ENCODE results near the gene LRRK1. TPM values are rescaled to one million over a fixed set of nuclear protein-coding genes. Genes with fewer than 3 reads are reported as not detected.
A peak's percentile ranks its signal among the peaks of the same experiment; 100 is the strongest.

Gene LRRK1
- total and polyA plus RNA-seq, 2 of the 13 experiments (the other 11 are each of a cell fraction or from before 2014, with no cell fraction given) = 0.13 to 1.2 TPM

- no peak; the same call in 1 of the 2 replicates for TF ChIP-seq NKX3-1 (CRISPR knock-in tag; IDR thresholded peaks at IDR 0.05)
- peak; percentile 37 for TF ChIP-seq PRPF4 (IDR thresholded peaks at IDR 0.05; ENCODE audit: low read depth, low read length, poor library complexity, severe bottlenecking)
- no peak for TF ChIP-seq ZNF207 (IDR thresholded peaks at IDR 0.05; ENCODE audit: borderline replicate concordance)
- TF ChIP-seq ZNF431 (CRISPR knock-in tag; IDR thresholded peaks at IDR 0.05; ENCODE audit: borderline replicate concordance, low read depth) = no peak
- peak; percentile 71; the same call in 1 of the 2 replicates for TF ChIP-seq KAT7 (CRISPR knock-in tag; IDR thresholded peaks at IDR 0.05; ENCODE audit: borderline replicate concordance)
- no peak for TF ChIP-seq ZSCAN25 (CRISPR knock-in tag; IDR thresholded peaks at IDR 0.05)
- TF ChIP-seq KLF15 (CRISPR knock-in tag; IDR thresholded peaks at IDR 0.05; ENCODE audit: borderline replicate concordance) = no peak
- TF ChIP-seq HOXA5 (CRISPR knock-in tag; IDR thresholded peaks at IDR 0.05) = peak; percentile 64; the same call in 1 of the 2 replicates
- TF ChIP-seq TCF7 (IDR thresholded peaks at IDR 0.05; ENCODE audit: low read depth) = no peak
- TF ChIP-seq ZNF597 (CRISPR knock-in tag; IDR thresholded peaks at IDR 0.05) = no peak
- no peak for TF ChIP-seq FLYWCH1 (CRISPR knock-in tag; IDR thresholded peaks at IDR 0.05)
- 0 out of 4 replicates have a peak, but pooled peaks of 1 of the 2 experiments have one; percentile 47 for TF ChIP-seq KLF16 (CRISPR knock-in tag; IDR thresholded peaks at IDR 0.05)
- TF ChIP-seq, protein P1, sequence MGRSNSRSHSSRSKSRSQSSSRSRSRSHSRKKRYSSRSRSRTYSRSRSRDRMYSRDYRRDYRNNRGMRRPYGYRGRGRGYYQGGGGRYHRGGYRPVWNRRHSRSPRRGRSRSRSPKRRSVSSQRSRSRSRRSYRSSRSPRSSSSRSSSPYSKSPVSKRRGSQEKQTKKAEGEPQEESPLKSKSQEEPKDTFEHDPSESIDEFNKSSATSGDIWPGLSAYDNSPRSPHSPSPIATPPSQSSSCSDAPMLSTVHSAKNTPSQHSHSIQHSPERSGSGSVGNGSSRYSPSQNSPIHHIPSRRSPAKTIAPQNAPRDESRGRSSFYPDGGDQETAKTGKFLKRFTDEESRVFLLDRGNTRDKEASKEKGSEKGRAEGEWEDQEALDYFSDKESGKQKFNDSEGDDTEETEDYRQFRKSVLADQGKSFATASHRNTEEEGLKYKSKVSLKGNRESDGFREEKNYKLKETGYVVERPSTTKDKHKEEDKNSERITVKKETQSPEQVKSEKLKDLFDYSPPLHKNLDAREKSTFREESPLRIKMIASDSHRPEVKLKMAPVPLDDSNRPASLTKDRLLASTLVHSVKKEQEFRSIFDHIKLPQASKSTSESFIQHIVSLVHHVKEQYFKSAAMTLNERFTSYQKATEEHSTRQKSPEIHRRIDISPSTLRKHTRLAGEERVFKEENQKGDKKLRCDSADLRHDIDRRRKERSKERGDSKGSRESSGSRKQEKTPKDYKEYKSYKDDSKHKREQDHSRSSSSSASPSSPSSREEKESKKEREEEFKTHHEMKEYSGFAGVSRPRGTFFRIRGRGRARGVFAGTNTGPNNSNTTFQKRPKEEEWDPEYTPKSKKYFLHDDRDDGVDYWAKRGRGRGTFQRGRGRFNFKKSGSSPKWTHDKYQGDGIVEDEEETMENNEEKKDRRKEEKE (IDR thresholded peaks at IDR 0.05) = no peak
- peak; percentile 66 for TF ChIP-seq ZNF772 (CRISPR knock-in tag; IDR thresholded peaks at IDR 0.05)
- TF ChIP-seq MED13 (CRISPR knock-in tag; IDR thresholded peaks at IDR 0.05) = no peak
- no peak for TF ChIP-seq HHEX (CRISPR knock-in tag; IDR thresholded peaks at IDR 0.05)
- TF ChIP-seq ZKSCAN8 (CRISPR knock-in tag; IDR thresholded peaks at IDR 0.05; ENCODE audit: borderline replicate concordance) = no peak
- TF ChIP-seq, protein P2, sequence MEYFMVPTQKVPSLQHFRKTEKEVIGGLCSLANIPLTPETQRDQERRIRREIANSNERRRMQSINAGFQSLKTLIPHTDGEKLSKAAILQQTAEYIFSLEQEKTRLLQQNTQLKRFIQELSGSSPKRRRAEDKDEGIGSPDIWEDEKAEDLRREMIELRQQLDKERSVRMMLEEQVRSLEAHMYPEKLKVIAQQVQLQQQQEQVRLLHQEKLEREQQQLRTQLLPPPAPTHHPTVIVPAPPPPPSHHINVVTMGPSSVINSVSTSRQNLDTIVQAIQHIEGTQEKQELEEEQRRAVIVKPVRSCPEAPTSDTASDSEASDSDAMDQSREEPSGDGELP (IDR thresholded peaks at IDR 0.05; ENCODE audit: borderline replicate concordance, low read depth) = no peak
- no peak for TF ChIP-seq SP5 (CRISPR knock-in tag; IDR thresholded peaks at IDR 0.05; ENCODE audit: borderline replicate concordance, low read depth)
- no peak for TF ChIP-seq RFXANK (CRISPR knock-in tag; IDR thresholded peaks at IDR 0.05)
- no peak for TF ChIP-seq PCBP1 (IDR thresholded peaks at IDR 0.05; ENCODE audit: borderline replicate concordance, low read depth, low read length)
Observed at GRCh38 chr15:101088788-101089578, 169.8 kb downstream of the LRRK1 start (continued).
